GM19240 (cell line): ENCODE data around the gene RPA1.
A peak's percentile ranks its signal among the peaks of the same experiment; 100 is the strongest.
"Not testable (repeated sequence)": the region's sequence is repeated elsewhere in the genome, so short reads cannot be mapped to it uniquely, and the experiment has no call there.

Experiments used
- DNase-seq: peaks from one replicate; pipeline ENCODE4 v3.0.0; 2011; ENCODE audit warnings: low spot score; ENCODE audit not compliant: insufficient read length

RPA1 gene

GRCh38 chr17:1829592-1830257 lies at the start of gene RPA1, which contains the start of gene SMYD4:
TSS of gene RPA1 (plus strand) at chr17:1830005. CDS start at chr17:1830094, 89 bp downstream.
TSS of gene SMYD4 (minus strand) at chr17:1829902. CDS start at chr17:1827994, 1,908 bp downstream.
- peak; percentile 80 for DNase-seq

- no peak for DNase-seq
These were observed 47.6 kb upstream of the RPA1 start for GRCh38 chr17:1782171-1782567.

DNA sequence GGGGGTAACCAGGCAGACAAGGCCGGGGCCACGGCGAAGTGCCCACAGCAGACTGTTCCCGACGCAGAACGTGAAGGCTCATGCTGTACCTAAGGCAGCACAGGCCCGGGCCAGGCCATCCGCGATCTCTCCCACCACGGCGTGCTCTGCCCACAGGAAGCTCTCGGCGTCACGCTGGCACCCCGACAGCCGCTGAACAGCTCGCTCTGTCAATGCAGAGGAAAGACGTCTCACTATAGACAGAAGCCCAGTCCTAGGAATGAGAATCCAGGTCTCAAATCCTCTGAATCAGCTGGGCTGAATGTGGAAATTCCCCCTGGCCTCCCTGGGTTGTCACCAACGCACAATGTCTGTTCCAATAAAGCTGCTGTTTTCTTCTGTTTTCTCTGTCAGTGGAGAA lies 46.5 kb upstream of the RPA1 start:
- DNase-seq = no peak

GRCh38 chr17:1783834-1784611 lies 45.8 kb upstream of the RPA1 start:
- no peak for DNase-seq

- no peak for DNase-seq
These were observed 43.9 kb upstream of the RPA1 start for GRCh38 chr17:1785930-1786329.

GRCh38 chr17:1786708-1787107 lies 43.1 kb upstream of the RPA1 start:
- DNase-seq = no peak

DNA sequence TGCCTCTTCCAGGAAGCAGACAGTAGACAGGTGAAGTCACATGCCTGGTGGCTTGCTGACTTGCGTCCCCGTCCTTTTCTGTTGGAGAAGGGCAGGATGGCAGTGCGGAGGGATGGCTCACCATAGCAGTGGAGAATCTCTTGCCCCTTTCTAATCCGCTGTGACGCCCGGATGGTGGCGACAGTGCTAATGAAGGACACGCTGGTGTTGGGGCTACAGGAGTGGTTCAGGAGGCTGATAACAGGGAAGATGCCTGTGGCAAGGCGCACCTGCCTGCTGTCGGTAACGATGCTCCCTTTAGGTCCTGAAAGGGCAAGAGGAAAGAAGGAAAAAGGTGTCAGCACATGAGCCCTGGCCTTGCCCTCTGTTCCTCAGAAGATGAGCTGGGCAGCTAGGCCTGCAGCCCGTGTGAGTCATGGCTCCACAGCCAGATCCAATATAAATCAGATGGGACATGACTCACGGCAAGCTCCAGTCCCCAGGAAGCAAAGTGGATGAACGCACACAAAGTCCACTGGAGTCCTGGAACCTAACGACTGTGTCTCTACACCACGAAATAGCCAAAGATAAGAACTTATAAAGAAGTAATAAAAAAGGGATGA lies 42.4 kb upstream of the RPA1 start:
- DNase-seq = no peak

GRCh38 chr17:1789936-1790335 lies 39.9 kb upstream of the RPA1 start:
- no peak for DNase-seq

- no peak for DNase-seq
These were observed 37.0 kb upstream of the RPA1 start for GRCh38 chr17:1792495-1793446.

GRCh38 chr17:1793447-1793806 lies 36.4 kb upstream of the RPA1 start:
- no peak for DNase-seq

DNA sequence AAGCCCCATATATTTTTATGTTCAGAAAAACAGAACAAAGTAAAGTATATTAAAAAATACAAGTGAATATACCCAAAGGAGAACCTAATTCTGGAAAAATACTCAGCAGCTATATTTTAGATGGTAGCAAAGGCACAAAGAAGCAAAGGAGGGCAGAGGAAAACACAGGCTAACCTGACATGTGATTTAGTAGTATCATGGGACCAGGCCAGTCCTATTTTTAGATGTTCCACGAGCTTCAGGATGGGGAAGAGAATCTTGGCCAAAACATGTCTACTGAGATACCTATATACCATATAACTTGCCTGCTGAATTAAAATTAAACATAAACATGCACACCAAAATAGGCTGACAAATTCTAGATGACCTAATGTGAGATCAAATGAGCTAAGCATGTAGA lies 33.0 kb upstream of the RPA1 start:
- DNase-seq = no peak

GRCh38 chr17:1797323-1797722 lies 32.5 kb upstream of the RPA1 start:
- DNase-seq = no peak

DNA sequence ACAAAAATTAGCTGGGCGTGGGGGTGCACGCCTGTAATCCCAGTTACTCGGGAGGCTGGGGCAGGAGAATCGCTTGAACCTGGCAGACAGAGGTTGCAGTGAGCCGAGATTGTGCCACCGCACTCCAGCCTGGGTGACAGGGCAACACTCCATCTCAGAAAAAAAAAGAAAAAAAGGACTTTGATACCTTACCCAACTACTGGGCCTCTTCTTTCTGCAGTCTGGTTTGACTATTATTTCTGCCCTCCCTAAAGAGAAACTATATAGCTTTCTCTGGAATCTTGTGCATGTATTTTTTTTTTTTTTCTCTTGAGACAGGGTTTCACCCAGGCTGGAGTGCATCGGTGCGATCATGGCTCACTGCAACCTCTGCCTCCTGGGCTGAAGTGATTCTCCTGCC lies 32.0 kb upstream of the RPA1 start:
- not testable (repeated sequence) for DNase-seq

DNA sequence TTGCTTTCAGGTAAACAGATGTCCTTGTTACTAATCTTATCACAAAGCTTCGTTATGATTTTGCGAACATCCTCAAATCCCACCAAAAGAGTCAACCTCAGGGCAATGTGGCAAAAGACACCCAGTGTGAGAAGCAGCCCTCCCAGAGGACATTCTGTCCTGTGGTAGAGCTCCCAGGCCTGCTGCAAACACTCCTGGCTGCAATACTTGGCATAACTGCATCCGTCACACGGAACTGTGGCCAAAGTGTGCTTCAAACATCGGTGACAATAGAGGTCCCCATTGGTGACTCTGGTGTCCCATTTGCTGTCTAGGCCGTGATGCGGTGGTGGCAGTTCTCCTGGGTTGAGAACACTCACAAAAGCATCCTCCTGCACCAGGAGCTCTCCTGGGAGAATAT lies 29.6 kb upstream of the RPA1 start:
- DNase-seq = no peak

DNA sequence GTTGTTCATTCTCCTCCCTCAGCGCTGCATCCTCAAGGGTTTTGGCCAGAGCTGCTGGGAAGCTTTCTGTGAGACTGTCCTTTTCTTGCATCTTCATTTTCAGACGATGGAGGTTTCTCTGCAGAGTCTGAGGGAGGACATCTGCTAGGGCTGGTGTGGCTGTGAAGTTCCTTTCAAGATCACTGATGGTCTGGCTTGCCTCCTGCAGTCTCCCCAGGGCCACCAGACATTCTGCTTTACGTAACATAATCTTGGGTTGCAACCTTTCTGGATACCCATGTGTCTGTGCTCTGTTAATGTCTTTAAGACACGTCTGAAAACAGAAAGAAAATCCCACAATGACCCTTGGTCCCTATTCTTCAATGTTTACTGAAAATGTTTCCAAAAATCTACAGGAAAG lies 29.1 kb upstream of the RPA1 start:
- no peak for DNase-seq

DNA sequence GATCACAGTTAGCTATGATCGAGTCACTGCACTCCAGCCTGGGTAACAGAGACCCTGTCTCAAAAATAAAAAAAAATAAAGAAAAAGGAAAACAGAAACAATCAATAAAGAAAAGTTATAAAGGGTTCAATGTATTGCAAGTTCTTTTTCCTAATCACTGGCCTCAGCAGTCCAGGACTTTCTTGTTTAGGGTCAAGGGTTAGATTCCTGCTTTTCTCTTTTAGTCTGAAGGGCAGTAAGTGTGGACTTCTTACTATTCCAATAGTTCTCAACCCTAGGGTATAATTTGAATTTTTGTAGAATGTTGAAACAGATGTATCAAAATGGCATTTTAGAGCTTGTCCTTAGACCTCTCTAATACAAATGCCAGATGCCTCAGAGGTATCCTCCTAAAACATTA lies 27.4 kb upstream of the RPA1 start:
- no peak for DNase-seq

- DNase-seq = no peak
These were observed 26.5 kb upstream of the RPA1 start for GRCh38 chr17:1803280-1803679.

DNA sequence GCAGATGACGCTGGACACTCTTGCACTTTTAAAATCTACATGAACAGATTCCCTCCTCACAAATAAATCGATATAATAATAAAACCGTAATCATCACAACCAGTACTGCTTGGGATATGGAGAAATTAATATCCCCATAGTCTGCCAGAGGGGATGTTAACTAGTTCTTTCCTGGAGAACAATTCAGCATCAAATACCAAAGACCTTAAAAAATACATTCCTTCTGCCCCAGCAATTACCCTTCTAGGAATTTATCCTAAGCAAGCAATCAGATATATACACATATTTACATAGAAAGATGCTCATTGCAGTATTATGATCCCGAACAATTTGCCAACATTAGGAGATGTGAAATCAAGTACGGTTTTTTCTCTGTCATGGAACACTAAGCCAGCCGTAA lies 21.9 kb upstream of the RPA1 start:
- DNase-seq = no peak

DNA sequence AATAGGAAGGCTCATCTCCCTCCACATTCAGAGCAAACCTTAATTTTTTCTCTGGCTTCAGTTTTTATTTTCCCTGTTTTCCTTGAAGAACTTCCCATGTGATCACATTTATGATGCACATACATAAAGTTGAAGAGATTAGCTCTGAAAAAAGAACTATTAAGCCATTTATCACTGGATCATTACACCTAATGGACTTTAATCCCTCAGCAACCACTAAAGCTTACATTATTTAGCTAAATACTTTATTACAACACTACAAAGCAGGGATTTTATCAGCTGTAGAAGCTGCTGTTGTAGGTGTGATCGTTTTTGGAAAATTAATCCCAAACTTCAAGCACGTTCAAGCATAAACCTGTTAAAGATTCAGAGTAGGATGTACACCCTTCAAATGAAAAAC lies 21.2 kb upstream of the RPA1 start:
- DNase-seq = no peak

GRCh38 chr17:1809815-1810214 lies 20.0 kb upstream of the RPA1 start:
- DNase-seq = not testable (repeated sequence)

DNA sequence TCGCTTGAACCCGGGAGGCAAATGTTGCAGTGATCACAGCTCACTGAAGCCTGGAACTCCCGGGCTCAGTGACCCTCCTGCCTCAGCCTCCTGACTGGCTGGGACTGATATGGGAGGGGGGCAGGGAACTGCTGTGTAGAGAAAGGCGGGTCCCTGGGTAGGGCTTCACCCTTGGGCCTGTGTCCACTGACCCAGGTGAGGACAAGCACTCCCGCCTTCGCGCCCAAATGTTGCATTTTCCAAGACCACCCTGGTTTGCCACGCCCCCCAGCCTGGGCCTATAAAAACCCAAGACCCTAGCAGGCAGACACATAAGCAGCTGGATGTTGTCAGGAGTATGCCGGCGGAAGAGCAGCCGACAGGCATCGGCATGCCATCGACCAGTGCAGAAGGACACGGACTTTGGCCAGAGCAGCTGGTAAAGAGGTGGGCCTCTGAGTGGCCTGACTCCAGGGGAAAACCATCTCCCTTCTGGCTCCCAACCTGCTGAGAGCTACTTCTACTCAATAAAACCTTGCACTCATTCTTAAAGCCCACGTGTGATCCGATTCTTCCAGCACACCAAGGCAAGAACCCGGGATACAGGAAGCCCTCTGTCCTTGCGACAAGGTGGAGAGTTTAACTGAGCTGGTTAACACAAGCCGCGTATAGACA lies 19.2 kb upstream of the RPA1 start:
- DNase-seq = no peak
